ENCODE measurements around the gene MYCBPAP. TPM values are rescaled to one million over a fixed set of nuclear protein-coding genes. Genes with fewer than 3 reads are reported as not detected.

The MYCBPAP gene
- 0.77 and 2.3 TPM in 2 replicates for total RNA-seq

DNA sequence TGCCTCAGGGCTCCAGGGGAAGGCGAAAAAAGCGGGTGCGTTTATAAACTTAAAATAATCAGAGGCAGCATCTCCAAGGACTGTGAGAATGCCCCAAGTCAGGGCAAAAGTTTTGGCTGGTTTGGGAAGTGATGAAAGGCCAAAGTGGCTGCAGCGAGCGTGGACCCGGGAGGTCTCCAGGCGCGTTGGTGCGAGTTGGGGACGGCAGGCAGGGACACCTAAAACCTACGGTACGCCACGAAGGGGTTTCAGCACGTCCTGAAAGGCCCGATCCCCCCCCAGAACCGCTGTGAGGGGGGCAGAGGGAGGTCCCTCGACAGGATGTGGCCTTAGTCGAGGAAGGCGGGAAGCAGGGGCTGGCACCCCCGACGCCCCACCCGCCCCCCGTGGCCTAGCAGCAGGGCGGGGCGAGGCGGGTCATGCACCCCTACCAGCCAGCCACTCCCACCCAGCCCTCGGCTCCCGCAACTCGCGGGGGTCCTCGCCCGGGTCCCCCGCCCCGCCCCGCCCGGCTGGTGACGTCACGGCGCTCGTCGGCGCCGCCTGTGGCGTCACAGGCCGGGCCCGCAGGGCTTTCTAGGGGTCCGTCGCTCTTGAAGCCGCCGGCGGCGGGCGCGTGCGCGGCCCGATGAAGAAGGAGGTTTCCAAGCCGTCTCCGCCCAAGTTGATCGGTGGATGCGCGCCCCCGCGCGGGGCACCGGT is at the start of gene MYCBPAP:
Gene MYCBPAP (plus strand): TSS at position 569 of the 702 bp plus-strand sequence. CDS start 236 bp downstream, outside the sequence.

GRCh38 chr17:50468304-50469207 is 39.7 kb upstream of the MYCBPAP start, which contains the start of gene CHAD:
TSS of gene CHAD (minus strand) at chr17:50468880. CDS start at chr17:50468813, 67 bp downstream.

DNA sequence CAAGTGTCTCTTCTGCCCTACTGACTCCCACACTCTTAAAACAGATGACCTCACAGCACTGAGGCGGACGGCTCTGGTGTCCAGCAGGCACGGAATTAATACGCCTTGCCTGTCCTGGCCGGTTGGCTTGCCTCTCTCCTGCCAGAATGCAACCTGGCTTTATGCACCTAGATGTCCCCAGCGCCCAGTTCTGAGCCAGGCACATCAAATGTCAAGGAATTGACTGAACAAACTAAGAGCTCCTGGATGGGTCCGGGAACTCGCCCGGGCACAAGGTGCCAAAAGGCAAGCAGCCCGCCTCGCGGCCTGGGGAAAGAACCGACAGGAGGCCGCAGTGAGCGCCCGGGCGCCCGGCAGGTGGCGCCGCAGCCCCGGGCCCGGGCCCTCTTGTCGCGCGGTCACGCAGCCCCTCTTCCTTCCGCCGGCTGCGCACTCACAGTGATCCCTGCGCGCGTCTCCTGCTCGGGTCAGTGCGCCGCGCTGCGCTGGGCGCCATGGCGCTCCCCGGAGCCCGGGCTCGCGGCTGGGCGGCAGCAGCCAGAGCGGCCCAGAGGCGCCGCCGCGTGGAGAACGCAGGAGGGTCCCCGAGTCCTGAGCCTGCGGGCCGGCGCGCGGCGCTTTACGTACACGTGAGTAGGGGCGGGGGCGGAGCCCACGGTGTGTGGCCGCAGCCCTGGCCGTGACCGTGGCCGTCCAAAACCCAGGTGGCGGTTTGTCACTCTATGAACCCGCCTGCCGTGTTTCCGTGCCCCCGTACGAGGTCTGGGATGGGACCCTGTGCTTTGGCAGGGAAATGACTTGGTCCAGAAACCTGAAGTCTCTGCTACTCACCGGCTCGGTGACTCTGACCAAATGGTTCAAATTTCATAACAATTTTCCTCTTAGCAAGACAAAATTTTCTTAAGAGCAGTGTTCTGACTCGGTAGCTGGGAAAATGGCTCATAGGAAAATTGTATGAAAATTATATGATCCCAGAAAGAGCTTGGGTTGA is 29.6 kb upstream of the MYCBPAP start, which contains the start of gene RSAD1:
Gene RSAD1 (plus strand): TSS at position 470 of the 991 bp plus-strand sequence. CDS start 25 bp downstream, at position 495.

DNA sequence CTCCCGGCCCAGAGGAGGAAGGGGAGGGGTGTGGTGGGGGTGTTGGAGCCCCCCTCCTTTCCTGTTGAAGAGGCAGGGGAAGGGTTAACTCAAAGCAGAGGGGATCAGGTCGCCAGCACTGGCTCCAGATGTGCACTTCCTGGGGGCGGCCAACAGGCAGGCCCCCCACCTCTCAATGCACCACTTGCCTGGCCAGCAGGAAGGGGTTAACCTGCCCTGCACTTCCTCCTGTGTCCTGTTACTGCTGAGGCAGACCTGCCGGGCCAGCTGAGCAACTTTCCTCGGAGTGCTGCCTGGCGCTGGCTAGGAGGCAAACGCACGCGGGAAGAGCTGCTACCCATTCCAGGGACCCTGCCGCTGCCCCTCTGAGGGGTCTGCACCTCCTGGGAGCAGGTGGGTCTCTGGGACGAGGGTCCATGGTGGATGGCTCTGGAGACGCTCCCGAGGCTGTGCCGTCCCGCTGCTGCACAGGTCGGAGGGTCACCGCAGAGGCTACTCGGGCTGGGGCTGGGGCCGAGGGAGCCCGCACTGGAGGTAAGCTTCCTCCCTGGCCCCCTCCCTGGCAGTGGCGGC is 24.3 kb downstream of the MYCBPAP start, which contains the start of gene EPN3:
Gene EPN3 (plus strand): TSS at position 284 of the 573 bp plus-strand sequence. CDS start 3,822 bp downstream, outside the sequence.

GRCh38 chr17:50547035-50547735 is 38.9 kb downstream of the MYCBPAP start, which contains the start of gene SPATA20:
TSS of gene SPATA20 (plus strand) at chr17:50547174. CDS start at chr17:50547209, 35 bp downstream.

DNA sequence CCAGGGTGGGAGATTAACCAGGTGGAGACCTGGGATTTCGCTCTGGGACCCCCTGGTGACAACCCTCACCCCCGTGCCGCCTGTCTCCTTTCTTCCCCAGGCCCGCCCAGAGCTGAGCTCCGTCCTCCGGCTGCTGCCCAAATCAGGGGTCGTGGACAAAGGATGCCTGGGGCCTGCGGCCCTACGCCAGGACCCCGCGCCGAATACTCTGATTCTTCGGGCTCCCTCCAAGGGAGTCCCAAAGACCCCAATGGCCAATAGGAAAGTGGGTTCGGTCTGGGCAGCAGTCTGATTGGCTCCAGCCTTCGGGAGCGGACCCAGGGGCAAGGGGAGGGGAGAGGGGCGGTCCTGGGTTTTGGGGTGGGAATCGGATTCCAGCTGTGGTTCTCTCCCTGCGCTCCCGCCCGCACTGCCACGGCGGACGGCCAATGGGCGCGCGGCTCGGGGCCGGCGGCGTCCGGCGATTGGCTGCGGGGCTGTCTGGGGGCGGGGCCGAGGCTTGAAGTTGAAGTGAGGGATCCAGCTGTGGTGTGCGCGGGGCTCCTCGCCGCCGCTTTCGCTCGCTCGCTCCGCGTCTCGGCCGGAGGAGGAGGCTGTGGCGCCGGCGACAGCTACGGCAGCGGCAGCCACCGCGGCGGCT is 52.1 kb downstream of the MYCBPAP start, which contains the start of gene CACNA1G:
Gene CACNA1G (plus strand): TSS at position 531 of the 640 bp plus-strand sequence. CDS start 745 bp downstream, outside the sequence.

Other genes starting within 250 kb of the MYCBPAP start
- gene TMEM92, start 234.0 kb upstream of the MYCBPAP start, total RNA-seq, result not detected in 2 replicates
- 64.8 and 85.7 TPM in 2 replicates for gene XYLT2, start 162.3 kb upstream of the MYCBPAP start, total RNA-seq
- gene MRPL27, start 135.3 kb upstream of the MYCBPAP start, total RNA-seq, result 51.9 and 95.9 TPM in 2 replicates
- gene EME1, start 135.2 kb upstream of the MYCBPAP start, total RNA-seq, result 3.7 and 18.0 TPM in 2 replicates
- gene LRRC59, start 110.9 kb upstream of the MYCBPAP start, total RNA-seq, result 133 and 352 TPM in 2 replicates
- gene ACSF2, start 82.2 kb upstream of the MYCBPAP start, total RNA-seq, result 13.2 and 44.3 TPM in 2 replicates
- not detected in 2 replicates for gene CHAD, start 39.6 kb upstream of the MYCBPAP start, total RNA-seq
- gene RSAD1, start 29.6 kb upstream of the MYCBPAP start, total RNA-seq, result 16.9 and 20.1 TPM in 2 replicates
- not detected in 2 replicates for gene EPN3, start 24.3 kb downstream of the MYCBPAP start, total RNA-seq
- gene SPATA20, start 38.7 kb downstream of the MYCBPAP start, total RNA-seq, result 40.1 and 59.2 TPM in 2 replicates
- under 0.01 TPM in 2 replicates for gene CACNA1G, start 52.3 kb downstream of the MYCBPAP start, total RNA-seq
- 1.2 and 13.0 TPM in 2 replicates for gene ABCC3, start 126.4 kb downstream of the MYCBPAP start, total RNA-seq
- gene ANKRD40, start 199.5 kb downstream of the MYCBPAP start, total RNA-seq, result 27.8 and 29.9 TPM in 2 replicates
- gene LUC7L3, start 211.2 kb downstream of the MYCBPAP start, total RNA-seq, result 15.0 and 22.0 TPM in 2 replicates

Measured in regular cardiac myocyte (primary cell).